ENCODE measurements around the gene USP10. TPM values are rescaled to one million over a fixed set of nuclear protein-coding genes. Genes with fewer than 3 reads are reported as not detected.
A peak's percentile ranks its signal among the peaks of the same experiment; 100 is the strongest.

Gene USP10
- total RNA-seq, 2 donors from 2014 or later: 148 to 149 TPM

GRCh38 chr16:84780063-84780462 lies 80.3 kb downstream of the USP10 start:
- DNase-seq: no peak
- Histone ChIP-seq H3K36me3 (ENCODE audit: control insufficient read depth, insufficient read depth, low read length) (peaks cover 55% of the 10 kb centered on the region), H3K4me3 (ENCODE audit: low read length) (no peak overlapping the region), H3K4me1 (ENCODE audit: control insufficient read depth, insufficient read depth, low read length) (no peaks in the 10 kb centered on the region), H3K27ac (ENCODE audit: low read depth, low read length) (no peak overlapping the region), H3K27me3 (ENCODE audit: control insufficient read depth, insufficient read depth, low read length, poor library complexity, severe bottlenecking) (no peaks in the 10 kb centered on the region), H3K9me3 (ENCODE audit: control insufficient read depth, low read length) (no peaks in the 10 kb centered on the region), H3K9ac (ENCODE audit: extremely low read depth, low read length, poor library complexity, severe bottlenecking) (no peak overlapping the region)
- Mint-ChIP-seq H3K27ac (no peak overlapping the region), H3K27me3 (ENCODE audit: insufficient read depth) (no peaks in the 10 kb centered on the region), H3K4me1 (no peaks in the 10 kb centered on the region), H3K9me3 (no peaks in the 10 kb centered on the region), H3K36me3 (ENCODE audit: low read depth) (peaks cover 45% of the 10 kb centered on the region), H3K4me3 (no peak overlapping the region)
- TF ChIP-seq, protein P1, sequence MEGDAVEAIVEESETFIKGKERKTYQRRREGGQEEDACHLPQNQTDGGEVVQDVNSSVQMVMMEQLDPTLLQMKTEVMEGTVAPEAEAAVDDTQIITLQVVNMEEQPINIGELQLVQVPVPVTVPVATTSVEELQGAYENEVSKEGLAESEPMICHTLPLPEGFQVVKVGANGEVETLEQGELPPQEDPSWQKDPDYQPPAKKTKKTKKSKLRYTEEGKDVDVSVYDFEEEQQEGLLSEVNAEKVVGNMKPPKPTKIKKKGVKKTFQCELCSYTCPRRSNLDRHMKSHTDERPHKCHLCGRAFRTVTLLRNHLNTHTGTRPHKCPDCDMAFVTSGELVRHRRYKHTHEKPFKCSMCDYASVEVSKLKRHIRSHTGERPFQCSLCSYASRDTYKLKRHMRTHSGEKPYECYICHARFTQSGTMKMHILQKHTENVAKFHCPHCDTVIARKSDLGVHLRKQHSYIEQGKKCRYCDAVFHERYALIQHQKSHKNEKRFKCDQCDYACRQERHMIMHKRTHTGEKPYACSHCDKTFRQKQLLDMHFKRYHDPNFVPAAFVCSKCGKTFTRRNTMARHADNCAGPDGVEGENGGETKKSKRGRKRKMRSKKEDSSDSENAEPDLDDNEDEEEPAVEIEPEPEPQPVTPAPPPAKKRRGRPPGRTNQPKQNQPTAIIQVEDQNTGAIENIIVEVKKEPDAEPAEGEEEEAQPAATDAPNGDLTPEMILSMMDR (conservative IDR thresholded peaks at IDR 0.05): no peak
- WGBS, 2 experiments (ENCODE audit: insufficient coverage in 1 of 2, insufficient read length in 1 of 2): 97% methylated on average over 5 to 9 of the region's 11 CpGs

- H3K4me1 Mint-ChIP-seq: no peaks in the 10 kb centered on the region
Observed at GRCh38 chr16:84780544-84781376, 81.0 kb downstream of the USP10 start.

GRCh38 chr16:84782846-84783245 lies 83.0 kb downstream of the USP10 start:
- H3K4me3 Mint-ChIP-seq: no peak overlapping the region
- H3K4me1 Mint-ChIP-seq: peaks cover 4% of the 10 kb centered on the region
- H3K36me3 Mint-ChIP-seq (ENCODE audit: low read depth): peaks cover 24% of the 10 kb centered on the region
- H3K9me3 ChIP-seq (ENCODE audit: control insufficient read depth, low read length): no peaks in the 10 kb centered on the region
- no peak overlapping the region for H3K4me3 ChIP-seq (ENCODE audit: low read length)
- H3K9ac ChIP-seq (ENCODE audit: extremely low read depth, low read length, poor library complexity, severe bottlenecking): no peak overlapping the region
- no peak for DNase-seq
- H3K27me3 ChIP-seq (ENCODE audit: control insufficient read depth, insufficient read depth, low read length, poor library complexity, severe bottlenecking): no peaks in the 10 kb centered on the region
- H3K27me3 Mint-ChIP-seq (ENCODE audit: insufficient read depth): no peaks in the 10 kb centered on the region
- TF ChIP-seq, protein P1 (conservative IDR thresholded peaks at IDR 0.05): no peak
- H3K27ac ChIP-seq (ENCODE audit: low read depth, low read length): no peak overlapping the region
- H3K9me3 Mint-ChIP-seq: no peaks in the 10 kb centered on the region
- WGBS, 2 experiments (ENCODE audit: insufficient coverage in 1 of 2, insufficient read length in 1 of 2): 95% methylated on average over 2 of the region's 2 CpGs
- H3K4me1 ChIP-seq (ENCODE audit: control insufficient read depth, insufficient read depth, low read length): no peaks in the 10 kb centered on the region
- H3K27ac Mint-ChIP-seq: no peak overlapping the region
- peaks cover 27% of the 10 kb centered on the region for H3K36me3 ChIP-seq (ENCODE audit: control insufficient read depth, insufficient read depth, low read length)

More at GRCh38 chr16:84780544-84781376, 81.0 kb downstream of the USP10 start:
- DNase-seq: no peak
- H3K9ac ChIP-seq (ENCODE audit: extremely low read depth, low read length, poor library complexity, severe bottlenecking): no peak overlapping the region
- H3K36me3 ChIP-seq (ENCODE audit: control insufficient read depth, insufficient read depth, low read length): peaks cover 48% of the 10 kb centered on the region
- H3K27me3 ChIP-seq (ENCODE audit: control insufficient read depth, insufficient read depth, low read length, poor library complexity, severe bottlenecking): no peaks in the 10 kb centered on the region
- 94 to 95% methylated on average over 10 to 12 of the region's 12 CpGs for WGBS, 2 experiments (ENCODE audit: insufficient coverage in 1 of 2, insufficient read length in 1 of 2)
- no peak overlapping the region for H3K4me3 ChIP-seq (ENCODE audit: low read length)
- no peaks in the 10 kb centered on the region for H3K9me3 ChIP-seq (ENCODE audit: control insufficient read depth, low read length)
- H3K27ac Mint-ChIP-seq: no peak overlapping the region
- peak overlapping the region; percentile 6 for H3K27ac ChIP-seq (ENCODE audit: low read depth, low read length)
- no peaks in the 10 kb centered on the region for H3K9me3 Mint-ChIP-seq
- no peaks in the 10 kb centered on the region for H3K4me1 ChIP-seq (ENCODE audit: control insufficient read depth, insufficient read depth, low read length)
- H3K36me3 Mint-ChIP-seq (ENCODE audit: low read depth): peaks cover 39% of the 10 kb centered on the region
- H3K27me3 Mint-ChIP-seq (ENCODE audit: insufficient read depth): no peaks in the 10 kb centered on the region
- TF ChIP-seq, protein P1 (conservative IDR thresholded peaks at IDR 0.05): no peak
- no peak overlapping the region for H3K4me3 Mint-ChIP-seq
